Subcutaneous abdominal adipose tissue (tissue), 5 donors: ENCODE results near the gene SLCO2B1.

Source experiments
- H3K27ac ChIP-seq: one replicate; pipeline ENCODE4 v1.7.0; 2013; ENCODE audit warnings: low read depth, mild to moderate bottlenecking, inconsistent platforms, low read length, moderate library complexity
- H3K27me3 ChIP-seq, 5 donors: one replicate each; pipeline ENCODE4 v1.7.0; 2013; ENCODE audit warnings: low read length in 5 of 5, inconsistent platforms in 1 of 5; ENCODE audit not compliant: control insufficient read depth in 5 of 5, insufficient read depth in 4 of 5
- H3K36me3 ChIP-seq, 5 donors: one replicate each; pipeline ENCODE4 v1.7.0; 2013; ENCODE audit warnings: low read length in 5 of 5; ENCODE audit not compliant: control insufficient read depth in 5 of 5, insufficient read depth in 5 of 5
- H3K4me1 ChIP-seq, 5 donors: one replicate each; pipeline ENCODE4 v1.7.0; 2013; ENCODE audit warnings: low read length in 5 of 5, mild to moderate bottlenecking in 3 of 5, moderate library complexity in 1 of 5; ENCODE audit not compliant: control insufficient read depth in 5 of 5, insufficient read depth in 5 of 5
- H3K4me3 ChIP-seq, 5 donors: one replicate each; pipeline ENCODE4 v1.7.0; 2013; ENCODE audit warnings: low read length in 5 of 5, low read depth in 1 of 5
- H3K9ac ChIP-seq, 5 donors: one replicate each; pipeline ENCODE4 v1.7.0; 2013; ENCODE audit warnings: low read length in 5 of 5, mild to moderate bottlenecking in 4 of 5, moderate library complexity in 3 of 5
- H3K9me3 ChIP-seq, 5 donors: one replicate each; pipeline ENCODE4 v1.7.0; 2013; ENCODE audit warnings: low read length in 5 of 5; ENCODE audit not compliant: control insufficient read depth in 5 of 5
- donor health status: healthy.
- donor health status: healthy.
- donor health status: healthy.
- donor health status: healthy.
- donor health status: healthy.

Gene SLCO2B1

DNA sequence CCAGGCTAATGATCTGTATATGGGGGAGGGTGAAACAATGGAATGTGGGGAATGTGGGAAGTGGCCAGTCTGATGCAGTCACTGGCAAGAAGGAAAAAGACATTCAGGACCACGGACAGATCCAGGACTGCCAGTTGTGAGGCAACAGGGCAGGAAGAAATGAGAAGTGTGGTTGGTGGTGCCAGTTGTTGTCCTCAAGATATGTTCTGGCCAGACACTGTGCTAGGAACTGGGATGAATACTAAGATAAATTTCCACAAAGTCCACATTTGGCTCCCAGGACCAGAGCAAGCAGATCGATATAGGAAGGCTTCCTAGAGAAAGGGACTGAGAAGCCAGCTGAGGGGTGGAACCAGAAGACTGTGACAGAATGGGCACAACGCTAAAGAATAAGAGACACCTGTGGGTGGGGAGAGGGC, 82.9 kb downstream of the SLCO2B1 start:
- Histone ChIP-seq H3K9ac (no peak overlapping the region), H3K9me3 (no peaks in the 10 kb centered on the region), H3K4me1 (no peaks in the 10 kb centered on the region), H3K27ac (no peak overlapping the region), H3K27me3 (peaks cover 0 to 19% (median 8%) of the 10 kb centered on the region in 5 donors), H3K36me3 (no peaks in the 10 kb centered on the region), H3K4me3 (no peak overlapping the region)

GRCh38 chr11:75236062-75236461, 85.2 kb downstream of the SLCO2B1 start:
- no peaks in the 10 kb centered on the region for H3K36me3 ChIP-seq

DNA sequence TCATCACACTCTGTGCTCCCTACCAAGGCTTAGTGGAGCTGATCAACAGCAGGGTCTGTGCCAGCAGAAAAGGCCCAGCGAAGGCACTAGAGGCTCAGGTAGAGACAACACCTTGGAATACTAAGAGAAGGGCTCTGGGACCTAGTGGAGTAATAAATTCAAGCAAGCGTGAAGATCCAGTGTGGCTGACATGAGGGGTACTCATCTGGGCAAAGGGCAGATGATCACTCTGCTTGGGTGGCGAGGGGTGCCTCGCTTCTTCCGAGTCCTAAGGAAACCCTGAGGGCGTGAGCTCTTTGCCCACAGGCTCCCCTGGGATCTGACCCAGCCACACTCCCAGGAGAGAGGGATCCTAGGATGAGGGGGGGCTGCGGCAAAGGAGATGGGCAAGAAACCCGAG, 86.1 kb downstream of the SLCO2B1 start:
- Histone ChIP-seq H3K4me1 (peaks cover 0 to 18% (median 9%) of the 10 kb centered on the region in 5 donors), H3K36me3 (no peaks in the 10 kb centered on the region), H3K4me3 (no peak overlapping the region), H3K27ac (no peak overlapping the region), H3K9me3 (no peaks in the 10 kb centered on the region), H3K9ac (no peak overlapping the region), H3K27me3 (peaks cover 10 to 35% (median 23%) of the 10 kb centered on the region in 5 donors)

More at GRCh38 chr11:75236062-75236461, 85.2 kb downstream of the SLCO2B1 start:
- Histone ChIP-seq H3K9me3 (no peaks in the 10 kb centered on the region), H3K27me3 (peaks cover 10 to 37% (median 23%) of the 10 kb centered on the region in 5 donors), H3K4me1 (peaks cover 0 to 11% (median 7%) of the 10 kb centered on the region in 5 donors), H3K27ac (no peak overlapping the region), H3K4me3 (no peak overlapping the region), H3K9ac (no peak overlapping the region)

DNA sequence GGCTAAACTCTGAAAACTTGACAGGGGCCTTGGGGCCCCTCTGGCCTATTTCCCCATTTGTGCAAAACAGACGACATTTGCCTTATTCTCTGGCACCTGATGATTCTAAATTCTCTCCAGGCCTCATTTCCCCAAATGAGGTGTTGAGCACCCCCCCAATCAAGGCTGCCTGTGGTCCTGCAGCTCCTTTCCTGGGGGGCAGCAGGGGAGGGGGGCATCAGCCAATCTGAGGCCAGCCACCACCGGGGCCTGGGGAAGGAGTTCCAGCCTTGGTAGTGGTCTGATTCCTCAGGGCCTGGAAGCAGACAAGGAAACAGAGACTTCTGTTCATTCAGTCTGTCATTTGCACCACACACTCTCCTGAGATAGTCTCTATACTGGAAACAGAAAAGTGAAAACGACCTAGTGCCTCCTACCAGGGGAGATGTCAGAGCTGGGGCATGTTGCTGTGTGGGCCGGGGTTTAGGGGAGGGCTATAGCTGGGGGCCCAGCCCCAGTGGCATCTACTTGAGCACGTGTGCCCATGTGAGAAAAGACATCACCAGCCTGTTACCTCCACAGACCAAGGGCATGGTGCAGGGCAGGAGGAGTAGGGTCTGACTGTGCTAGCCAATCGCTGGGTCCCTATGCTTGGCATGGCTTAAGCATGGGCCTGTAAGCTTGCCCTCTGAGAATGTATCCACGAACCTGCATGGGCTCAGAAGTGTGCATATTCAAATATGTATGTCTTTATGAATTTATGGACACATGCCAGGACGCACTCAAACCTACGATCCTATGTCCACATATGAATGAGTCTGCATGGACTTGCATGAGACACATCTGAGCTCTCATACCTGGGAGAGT, 87.9 kb downstream of the SLCO2B1 start:
- Histone ChIP-seq H3K27ac (no peak overlapping the region), H3K36me3 (no peaks in the 10 kb centered on the region), H3K4me1 (peaks cover 0 to 23% (median 10%) of the 10 kb centered on the region in 5 donors), H3K9me3 (peaks cover 0 to 1% (median 0%) of the 10 kb centered on the region in 5 donors), H3K27me3 (peaks cover 20 to 52% (median 38%) of the 10 kb centered on the region in 5 donors), H3K4me3 (no peak overlapping the region), H3K9ac (no peak overlapping the region)

DNA sequence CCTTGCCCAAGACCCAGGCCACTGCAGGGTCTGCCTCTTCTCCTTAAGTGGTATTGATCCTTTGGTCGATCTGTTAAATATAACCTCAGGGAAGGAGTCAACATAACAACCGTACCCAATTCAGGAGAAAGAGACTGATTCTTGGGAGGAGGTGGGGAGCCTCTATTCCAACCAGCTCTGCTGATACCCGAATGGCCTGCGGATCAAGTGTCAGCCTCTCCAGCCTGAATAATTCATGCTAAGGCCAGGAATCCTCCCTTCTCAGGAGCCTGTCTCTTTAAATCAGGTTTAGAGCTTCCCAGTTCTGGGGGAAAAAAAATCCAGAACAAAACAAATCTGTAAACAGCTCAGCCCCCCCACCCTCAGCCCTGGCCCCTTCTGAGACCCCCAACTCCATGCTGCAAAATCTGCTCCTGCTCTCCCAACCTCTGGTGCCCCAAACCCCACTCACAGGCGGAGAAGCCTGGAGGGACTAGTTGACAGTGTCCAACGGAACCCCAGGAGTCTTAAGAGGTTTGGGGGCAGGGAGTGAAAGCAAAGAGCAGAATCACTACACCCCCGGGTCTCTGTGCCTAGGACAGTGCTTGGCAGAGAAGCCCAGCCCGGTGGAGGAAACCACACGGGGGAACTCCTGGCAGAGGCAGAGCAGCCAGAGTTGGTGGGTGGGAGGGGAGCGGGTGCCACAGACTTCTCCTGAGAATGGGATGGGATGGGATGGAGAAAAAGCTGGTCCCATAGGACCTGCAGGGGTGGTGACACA, 88.8 kb downstream of the SLCO2B1 start:
- Histone ChIP-seq H3K4me1 (peaks cover 0 to 23% (median 10%) of the 10 kb centered on the region in 5 donors), H3K9ac (no peak overlapping the region), H3K27me3 (peaks cover 22 to 55% (median 43%) of the 10 kb centered on the region in 5 donors), H3K4me3 (no peak overlapping the region), H3K36me3 (no peaks in the 10 kb centered on the region), H3K27ac (no peak overlapping the region), H3K9me3 (peaks cover 0 to 2% (median 0%) of the 10 kb centered on the region in 5 donors)

GRCh38 chr11:75240311-75241035, 89.6 kb downstream of the SLCO2B1 start, which contains the start of gene TPBGL:
Gene TPBGL (plus strand): TSS chr11:75240774. CDS start chr11:75241050, 276 bp downstream.
- no peak within 1 kb of the TSS for H3K27ac ChIP-seq
- H3K9ac ChIP-seq = no peak within 1 kb of the TSS
- H3K9me3 ChIP-seq = peaks cover 0 to 2% (median 0%) of the 10 kb centered on the region in 5 donors
- peaks cover 22 to 56% (median 41%) of the 10 kb centered on the region in 5 donors for H3K27me3 ChIP-seq
- peaks cover 0 to 23% (median 10%) of the 10 kb centered on the region in 5 donors for H3K4me1 ChIP-seq
- no peaks in the 10 kb centered on the region for H3K36me3 ChIP-seq
- peak within 1 kb of the TSS in 4 of 5 donors; percentile 52 to 65 (median 62) for H3K4me3 ChIP-seq

GRCh38 chr11:75241036-75241905, 90.4 kb downstream of the SLCO2B1 start:
- Histone ChIP-seq H3K4me3 (peak overlapping the region in 4 of 5 donors; percentile 52 to 65 (median 62)), H3K4me1 (peaks cover 0 to 23% (median 10%) of the 10 kb centered on the region in 5 donors), H3K27me3 (peaks cover 22 to 53% (median 38%) of the 10 kb centered on the region in 5 donors), H3K9me3 (peaks cover 0 to 2% (median 0%) of the 10 kb centered on the region in 5 donors), H3K9ac (no peak overlapping the region), H3K36me3 (no peaks in the 10 kb centered on the region), H3K27ac (no peak overlapping the region)

DNA sequence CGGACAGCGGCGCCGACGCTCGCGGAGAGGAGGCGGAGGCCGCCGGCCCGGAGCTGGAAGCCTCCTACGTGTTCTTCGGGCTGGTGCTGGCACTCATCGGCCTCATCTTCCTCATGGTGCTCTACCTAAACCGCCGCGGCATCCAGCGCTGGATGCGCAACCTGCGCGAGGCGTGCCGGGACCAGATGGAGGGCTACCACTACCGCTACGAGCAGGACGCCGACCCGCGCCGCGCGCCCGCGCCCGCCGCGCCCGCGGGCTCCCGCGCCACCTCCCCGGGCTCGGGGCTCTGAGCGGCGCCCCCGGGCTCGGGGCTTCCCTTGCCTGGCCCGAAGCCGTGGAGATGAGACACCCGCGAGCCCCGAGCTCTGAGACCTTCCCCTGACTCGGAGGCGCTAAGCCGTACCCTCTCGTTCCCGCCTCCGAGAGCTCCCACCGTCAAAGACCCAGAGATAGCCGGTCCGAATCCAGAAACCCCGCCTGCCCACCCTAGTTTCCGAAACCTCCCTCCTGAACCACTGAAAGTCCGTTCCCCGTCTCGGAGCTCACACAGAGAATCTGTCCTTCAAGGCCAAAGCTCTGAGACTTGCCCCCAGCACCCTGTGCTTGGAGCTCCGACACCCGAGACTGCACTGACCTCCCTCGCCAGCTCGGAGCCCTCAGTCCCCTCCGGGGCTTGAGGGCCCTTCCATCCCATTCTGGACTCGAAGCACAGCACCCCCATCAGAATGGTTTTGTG, 91.2 kb downstream of the SLCO2B1 start:
- Histone ChIP-seq H3K9me3 (peaks cover 0 to 2% (median 0%) of the 10 kb centered on the region in 5 donors), H3K9ac (no peak overlapping the region), H3K27me3 (peaks cover 23 to 52% (median 38%) of the 10 kb centered on the region in 5 donors), H3K36me3 (no peaks in the 10 kb centered on the region), H3K27ac (no peak overlapping the region), H3K4me3 (peak overlapping the region in 4 of 5 donors; percentile 48 to 65 (median 56)), H3K4me1 (peaks cover 0 to 23% (median 10%) of the 10 kb centered on the region in 5 donors)
